Effector CD8-positive, alpha-beta T cell (primary cell): ENCODE data around the gene LRRC27.

Source experiments
- DNase-seq: peaks from one replicate; lab custom pipeline; 2025; lab: John Stamatoyannopoulos, UW

Gene LRRC27

GRCh38 chr10:132357286-132358058 lies 25.5 kb downstream of the LRRC27 start:
- no peak for DNase-seq

GRCh38 chr10:132359305-132360040 lies 27.5 kb downstream of the LRRC27 start:
- DNase-seq = no peak

- DNase-seq = no peak
Observed at GRCh38 chr10:132360766-132361447, 28.9 kb downstream of the LRRC27 start.

GRCh38 chr10:132361581-132362101 lies 29.6 kb downstream of the LRRC27 start:
- DNase-seq = no peak

GRCh38 chr10:132362151-132362611 lies 30.2 kb downstream of the LRRC27 start:
- no peak for DNase-seq

- DNase-seq = no peak
Observed at GRCh38 chr10:132363376-132363775, 31.4 kb downstream of the LRRC27 start.

GRCh38 chr10:132363921-132364593 lies 32.1 kb downstream of the LRRC27 start:
- peak; percentile 40 for DNase-seq

GRCh38 chr10:132364594-132364970 lies 32.6 kb downstream of the LRRC27 start:
- no peak for DNase-seq

GRCh38 chr10:132365102-132365501 lies 33.1 kb downstream of the LRRC27 start:
- DNase-seq = no peak

GRCh38 chr10:132366006-132366405 lies 34.0 kb downstream of the LRRC27 start:
- no peak for DNase-seq

- DNase-seq = no peak
Observed at GRCh38 chr10:132366499-132366898, 34.5 kb downstream of the LRRC27 start.

GRCh38 chr10:132368391-132368790 lies 36.4 kb downstream of the LRRC27 start:
- DNase-seq = no peak

- no peak for DNase-seq
Observed at GRCh38 chr10:132368881-132369635, 37.1 kb downstream of the LRRC27 start.

GRCh38 chr10:132369636-132370185 lies 37.7 kb downstream of the LRRC27 start:
- no peak for DNase-seq

- no peak for DNase-seq
Observed at GRCh38 chr10:132370426-132371340, 38.7 kb downstream of the LRRC27 start.

GRCh38 chr10:132371641-132372081 lies 39.7 kb downstream of the LRRC27 start:
- no peak for DNase-seq

GRCh38 chr10:132372516-132373095 lies 40.6 kb downstream of the LRRC27 start:
- no peak for DNase-seq

GRCh38 chr10:132373241-132373955 lies 41.4 kb downstream of the LRRC27 start:
- DNase-seq = no peak

- DNase-seq = no peak
Observed at GRCh38 chr10:132374176-132374575, 42.2 kb downstream of the LRRC27 start.
